Medulla oblongata (tissue), 1 donor: ENCODE measurements around the gene CEP295NL.

Source experiments
- DNase-seq: peaks from one replicate; pipeline ENCODE4 v3.0.0-alpha.2; 2015; ENCODE audit errors: extremely low spot score

Gene CEP295NL

GRCh38 chr17:78865682-78866390, 37.2 kb downstream of the CEP295NL start:
- DNase-seq, result peak; percentile 95

- DNase-seq, result no peak
These were observed 38.9 kb downstream of the CEP295NL start for GRCh38 chr17:78864117-78864516.

- DNase-seq, result peak; percentile 81
These were observed 40.7 kb downstream of the CEP295NL start for GRCh38 chr17:78862073-78863023.

- DNase-seq, result no peak
These were observed 41.8 kb downstream of the CEP295NL start for GRCh38 chr17:78861229-78861628.

GRCh38 chr17:78859051-78859450, 44.0 kb downstream of the CEP295NL start:
- DNase-seq, result no peak

DNA sequence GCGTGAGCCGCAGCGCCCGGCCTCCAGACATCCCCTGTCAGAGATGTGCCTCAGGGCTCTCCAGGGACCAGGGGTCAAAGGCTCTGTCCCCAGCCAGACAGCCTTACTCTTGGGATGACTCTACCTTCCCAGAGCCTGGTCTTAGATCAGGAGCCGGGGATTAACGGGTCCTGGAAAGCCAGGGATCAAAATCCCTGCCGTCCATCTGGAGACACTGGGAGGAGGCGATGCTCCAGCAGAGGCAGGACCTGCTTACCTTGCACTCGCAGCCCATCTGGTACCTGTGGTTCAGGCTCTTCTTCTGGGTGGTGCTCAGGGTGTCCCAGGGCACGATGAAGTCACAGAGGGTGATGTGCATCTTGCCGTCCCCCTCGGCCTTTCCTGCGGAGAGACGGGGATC, 45.7 kb downstream of the CEP295NL start:
- no peak for DNase-seq

DNA sequence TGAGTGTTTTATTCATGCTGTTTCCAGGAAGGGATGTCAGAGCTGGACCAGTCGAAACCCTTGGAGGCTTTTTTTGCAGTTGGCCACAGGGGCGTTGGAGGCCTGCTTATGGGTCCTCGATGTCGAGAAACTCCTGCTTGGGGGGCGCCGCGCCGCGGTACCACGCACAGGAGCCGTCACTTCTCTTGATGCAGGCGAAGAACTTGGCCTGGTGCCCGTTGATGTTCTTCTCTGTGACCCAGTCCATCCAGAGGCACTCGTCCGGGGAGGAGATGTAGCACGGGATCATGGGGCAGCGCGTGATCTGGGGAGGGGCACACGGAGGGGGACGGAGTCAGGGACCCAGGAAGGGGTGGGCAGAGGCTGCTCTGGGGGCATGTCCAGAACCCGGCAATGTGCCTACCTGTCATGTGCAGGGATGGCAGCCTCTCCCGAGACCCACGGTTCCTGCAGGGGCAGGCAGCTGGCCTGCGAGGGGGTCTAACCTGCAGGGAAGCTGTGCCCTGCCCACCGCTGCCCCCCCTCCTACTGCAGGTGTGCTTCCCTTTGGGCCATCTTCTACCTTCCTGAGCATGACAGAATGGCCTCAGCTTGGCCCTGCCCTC, 47.3 kb downstream of the CEP295NL start:
- no peak for DNase-seq

DNA sequence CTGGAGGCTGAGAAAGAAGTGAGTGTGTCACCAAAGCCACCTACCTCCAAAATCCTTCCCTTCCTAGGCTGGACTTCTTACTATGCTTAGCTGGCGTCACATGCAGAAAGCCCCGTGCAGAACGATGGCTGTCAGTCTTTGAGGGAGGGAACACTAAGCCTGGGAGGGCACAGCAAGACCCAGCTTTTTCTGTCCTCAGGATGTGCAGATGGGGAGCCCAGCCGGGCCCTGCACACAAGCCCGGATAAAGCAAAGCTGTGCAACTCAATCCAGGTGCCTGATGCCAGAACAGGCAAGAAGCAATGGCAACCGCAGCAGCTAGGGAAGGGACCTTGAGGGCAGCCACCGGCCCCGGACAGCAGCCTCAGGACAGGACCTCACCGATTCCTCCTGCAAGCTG, 48.5 kb downstream of the CEP295NL start:
- no peak for DNase-seq

DNA sequence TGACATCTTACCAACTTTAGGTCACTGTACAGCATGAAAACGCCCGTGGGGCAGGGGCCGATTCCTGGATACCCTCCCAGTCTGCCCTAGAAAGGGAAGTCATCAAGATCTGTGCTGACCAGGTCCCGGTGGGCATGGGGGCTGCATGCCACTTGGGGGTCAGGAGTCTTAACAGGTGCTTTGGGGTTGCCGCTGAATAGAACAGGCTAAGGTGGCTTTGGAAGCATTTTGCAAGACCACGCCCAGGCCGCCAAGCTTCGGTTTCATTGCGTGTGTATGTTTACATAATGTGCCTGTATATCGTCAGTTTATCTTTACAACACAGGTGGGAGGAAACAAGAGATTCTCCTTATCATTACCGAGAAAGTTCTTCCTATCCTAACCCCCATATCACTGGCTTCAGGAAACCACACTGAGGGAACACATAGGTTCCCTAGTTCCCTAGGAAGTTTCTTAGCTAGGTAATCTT, 49.0 kb downstream of the CEP295NL start:
- no peak for DNase-seq

- DNase-seq, result no peak
These were observed 50.3 kb downstream of the CEP295NL start for GRCh38 chr17:78852709-78853121.

GRCh38 chr17:78849026-78849425, 54.0 kb downstream of the CEP295NL start:
- DNase-seq, result no peak

GRCh38 chr17:78847052-78847451, 55.9 kb downstream of the CEP295NL start:
- no peak for DNase-seq

DNA sequence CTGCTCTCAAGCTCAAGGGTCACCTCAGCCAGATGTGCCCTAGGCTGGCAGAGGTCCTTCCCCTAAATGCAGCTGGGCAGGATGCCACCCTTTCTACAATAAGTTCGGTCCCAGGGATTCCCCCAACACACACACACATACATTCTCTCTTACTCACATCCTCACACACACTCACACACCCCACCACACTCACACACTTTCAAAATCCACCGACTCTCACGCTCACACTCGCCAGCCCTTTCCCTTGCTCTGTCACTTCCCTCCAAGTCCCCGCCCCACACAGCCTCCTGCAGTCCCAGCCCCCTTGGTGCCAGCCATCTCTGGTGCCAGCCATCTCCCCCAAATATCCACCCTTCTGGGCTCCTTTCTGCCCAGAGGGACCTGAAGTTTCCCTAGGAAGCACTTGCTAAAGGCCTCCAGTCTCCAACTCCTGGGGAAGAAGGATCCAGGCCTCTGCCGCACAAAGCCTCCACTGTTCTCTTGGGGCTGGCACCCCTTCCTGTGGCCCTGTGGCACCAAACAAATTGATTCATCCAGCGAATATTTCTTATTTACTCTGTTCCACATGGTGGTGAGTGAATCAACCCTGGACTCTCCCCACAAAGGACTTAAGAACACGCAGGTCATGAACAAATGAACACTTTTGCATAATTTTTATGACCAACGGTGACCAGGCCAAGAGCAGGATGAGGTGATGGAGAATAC, 58.5 kb downstream of the CEP295NL start:
- peak; percentile 69 for DNase-seq

DNA sequence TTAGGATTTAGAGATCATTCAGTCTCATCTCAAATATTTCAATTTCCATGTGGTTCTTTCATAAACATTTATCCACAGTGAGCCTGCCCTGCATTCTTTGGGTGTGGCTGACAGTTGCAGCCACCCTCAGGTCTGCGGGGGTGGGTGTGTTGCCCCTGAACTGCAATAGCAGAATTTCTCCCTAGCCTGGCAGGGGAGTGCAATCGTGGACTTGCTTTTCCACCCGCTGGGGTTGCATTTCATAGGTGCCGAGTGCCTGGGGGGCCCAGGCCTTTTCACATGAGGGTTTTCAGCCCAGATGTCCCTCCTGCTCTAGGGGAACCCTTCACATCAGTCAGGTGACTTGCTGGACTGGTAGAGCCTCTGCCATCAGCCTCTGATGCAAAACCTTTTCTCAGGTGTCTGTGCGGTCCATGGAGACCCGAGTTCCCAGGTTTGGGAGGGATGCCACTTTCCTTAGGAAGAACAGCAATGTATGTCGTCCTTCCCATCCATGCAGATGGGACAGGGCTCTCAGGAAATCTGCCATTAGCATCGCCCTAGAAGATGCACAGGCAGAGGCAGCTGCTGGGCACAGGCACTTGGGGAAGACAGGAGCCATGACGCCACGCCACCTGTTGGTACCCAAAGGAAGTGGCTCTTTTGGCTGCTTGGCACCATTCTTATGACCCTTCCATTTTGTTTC, 60.0 kb downstream of the CEP295NL start:
- no peak for DNase-seq

DNA sequence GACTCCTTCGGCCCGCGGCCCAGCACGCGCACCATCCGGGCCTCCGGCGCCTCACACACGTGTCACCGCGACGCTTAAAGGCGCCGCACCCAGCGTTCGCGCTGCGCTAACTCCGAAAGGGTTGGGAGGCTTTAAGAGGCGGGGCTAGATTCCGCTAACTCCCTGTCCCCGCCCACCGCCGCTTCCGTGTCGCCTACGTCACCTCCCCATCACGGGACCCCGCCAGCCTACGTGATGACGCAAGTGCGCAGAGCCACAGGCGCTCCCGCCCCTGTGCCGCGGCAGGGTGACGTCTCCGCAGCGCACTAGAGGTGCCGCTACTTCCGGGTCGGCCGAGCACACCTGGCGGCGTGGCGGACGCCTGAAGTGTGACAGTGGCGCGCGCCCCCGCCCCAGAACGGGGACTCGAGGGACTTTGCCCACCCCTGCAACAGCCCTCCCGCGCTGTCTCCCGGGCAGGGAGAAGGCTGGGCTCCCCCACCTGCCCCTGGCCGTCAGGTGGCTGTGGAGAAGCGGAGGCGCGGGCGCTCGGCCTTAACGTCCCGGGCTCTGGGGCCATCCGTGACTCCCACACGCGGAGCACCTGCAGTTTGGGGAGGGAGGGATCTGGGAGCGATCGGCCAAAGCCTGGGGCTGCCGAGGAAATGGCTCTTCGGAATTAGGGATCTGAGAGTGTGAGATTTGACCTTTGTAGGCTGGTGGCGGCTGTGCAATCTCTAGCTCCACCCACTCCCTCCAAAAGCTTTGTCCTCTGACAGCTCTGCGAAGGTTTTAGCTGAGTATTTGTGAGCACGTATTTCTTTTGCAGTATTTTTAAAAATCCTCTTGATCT, 62.0 kb downstream of the CEP295NL start, which contains the start of gene USP36:
Gene USP36, minus strand, starts transcription at position 35 of the 832 bp plus-strand sequence. CDS start 4,451 bp downstream, outside the sequence.
- DNase-seq, result peak; percentile 99
